ENCODE results near the gene TTLL3.
"Not testable (repeated sequence)": the region's sequence is repeated elsewhere in the genome, so short reads cannot be mapped to it uniquely, and the experiment has no call there.

The TTLL3 gene

GRCh38 chr3:9872067-9872466, 62.0 kb downstream of the TTLL3 start:
- not testable (repeated sequence) for DNase-seq

- no peak for DNase-seq
Observed at GRCh38 chr3:9875448-9875847, 65.4 kb downstream of the TTLL3 start.

- not testable (repeated sequence) for DNase-seq
Observed at GRCh38 chr3:9876255-9876654, 66.2 kb downstream of the TTLL3 start.

GRCh38 chr3:9876991-9877390, 66.9 kb downstream of the TTLL3 start:
- no peak for DNase-seq

- DNase-seq: no peak
Observed at GRCh38 chr3:9878700-9879099, 68.6 kb downstream of the TTLL3 start.

GRCh38 chr3:9879830-9880549, 69.9 kb downstream of the TTLL3 start, which contains the start of gene CIDEC:
TSS of gene CIDEC (minus strand) at chr3:9880253. CDS start at chr3:9878486, 1,767 bp downstream.
- DNase-seq: no peak

- no peak for DNase-seq
Observed at GRCh38 chr3:9881441-9881840, 71.4 kb downstream of the TTLL3 start.

GRCh38 chr3:9883706-9884554, 73.9 kb downstream of the TTLL3 start:
- DNase-seq: no peak

- no peak for DNase-seq
Observed at GRCh38 chr3:9884555-9885165, 74.6 kb downstream of the TTLL3 start.

Measured in stimulated activated CD8-positive, alpha-beta memory T cell treated with anti-CD3 and anti-CD28 coated beads, Interleukin-4, amount 100 ng/mL, for 48 hours (primary cell).